Thyroid gland (tissue), 4 donors: ENCODE measurements around the gene CLK3.

Experiments used
- CTCF ChIP-seq, 6 experiments: fragments of 200-600 bp in 3 of 6; fragments of 450-650 bp in 3 of 6; sonication (generic) in 3 of 6; IDR thresholded peaks; one replicate each; pipeline ENCODE4 v1.5.1; 2016 to 2019; ENCODE audit warnings: antibody characterized with exemption in 6 of 6, mild to moderate bottlenecking in 2 of 6, inconsistent platforms in 1 of 6, moderate library complexity in 1 of 6
- POLR2A ChIP-seq, 2 donors: fragments of 450-650 bp; IDR thresholded peaks; one replicate each; pipeline ENCODE4 v1.6.1; 2017; ENCODE audit warnings: antibody characterized with exemption in 2 of 2, mild to moderate bottlenecking in 2 of 2, moderate library complexity in 1 of 2

GRCh38 chr15:74631408-74631807 lies 15.8 kb downstream of the CLK3 start:
- TF ChIP-seq CTCF (IDR thresholded peaks at IDR 0.05) (no peak), POLR2A (IDR thresholded peaks at IDR 0.05) (no peak)
